ENCODE data around the gene NHSL1. TPM values are rescaled to one million over a fixed set of nuclear protein-coding genes. Genes with fewer than 3 reads are reported as not detected.

NHSL1 gene
- total and polyA plus RNA-seq, 9 of the 15 experiments (the other 6 are each of a cell fraction or from before 2014, with no cell fraction given), result 0.09 to 0.20 TPM; not detected in 7

DNA sequence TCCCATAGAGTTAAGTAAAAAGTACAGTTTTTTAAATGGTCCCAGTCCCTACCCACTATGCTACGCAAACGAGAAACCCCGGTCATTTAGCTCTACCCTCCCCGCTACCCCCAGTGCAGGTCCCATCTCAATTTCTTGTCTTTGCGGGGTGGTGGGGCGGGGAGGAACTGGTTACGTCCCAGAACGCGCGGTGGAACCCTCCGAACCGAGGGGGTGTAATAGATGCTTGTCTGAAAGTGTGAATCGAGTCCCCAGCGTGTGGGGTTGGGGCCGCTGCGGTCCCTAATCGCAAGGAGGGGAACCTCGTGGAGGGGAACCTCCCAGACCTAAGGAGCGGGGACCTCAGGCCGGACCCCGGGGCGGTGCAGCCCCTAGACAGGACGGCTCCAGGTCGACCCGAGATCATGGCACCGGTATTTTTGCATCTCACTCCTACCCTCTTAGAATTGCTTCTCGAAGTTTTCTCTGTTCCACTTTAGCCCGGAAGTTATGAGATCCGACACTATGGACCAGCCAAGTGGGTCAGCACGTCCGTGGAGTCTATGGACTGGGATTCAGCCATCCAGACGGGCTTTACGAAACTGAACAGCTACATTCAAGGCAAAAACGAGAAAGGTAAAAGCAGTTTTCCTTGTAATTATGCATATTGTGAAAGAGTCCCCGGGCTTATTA lies 94.5 kb downstream of the NHSL1 start (continued):
- TF ChIP-seq, protein P1, sequence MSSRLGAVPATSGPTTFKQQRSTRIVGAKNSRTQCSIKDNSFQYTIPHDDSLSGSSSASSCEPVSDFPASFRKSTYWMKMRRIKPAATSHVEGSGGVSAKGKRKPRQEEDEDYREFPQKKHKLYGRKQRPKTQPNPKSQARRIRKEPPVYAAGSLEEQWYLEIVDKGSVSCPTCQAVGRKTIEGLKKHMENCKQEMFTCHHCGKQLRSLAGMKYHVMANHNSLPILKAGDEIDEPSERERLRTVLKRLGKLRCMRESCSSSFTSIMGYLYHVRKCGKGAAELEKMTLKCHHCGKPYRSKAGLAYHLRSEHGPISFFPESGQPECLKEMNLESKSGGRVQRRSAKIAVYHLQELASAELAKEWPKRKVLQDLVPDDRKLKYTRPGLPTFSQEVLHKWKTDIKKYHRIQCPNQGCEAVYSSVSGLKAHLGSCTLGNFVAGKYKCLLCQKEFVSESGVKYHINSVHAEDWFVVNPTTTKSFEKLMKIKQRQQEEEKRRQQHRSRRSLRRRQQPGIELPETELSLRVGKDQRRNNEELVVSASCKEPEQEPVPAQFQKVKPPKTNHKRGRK (tag; IDR thresholded peaks at IDR 0.05), result no peak
- TF ChIP-seq NCOR1 (IDR thresholded peaks at IDR 0.05) (no peak), MCM2 (IDR thresholded peaks at IDR 0.05; ENCODE audit: low read depth) (no peak), ETV6 (IDR thresholded peaks at IDR 0.05; ENCODE audit: borderline replicate concordance in 1 of 2, low read depth in 2 of 2, low read length in 1 of 2) (no peak), ETV6 (CRISPR knock-in tag; IDR thresholded peaks at IDR 0.05; ENCODE audit: borderline replicate concordance) (peak; percentile 66; the same call in 1 of the 2 replicates), PURB (CRISPR knock-in tag; IDR thresholded peaks at IDR 0.05; ENCODE audit: low read depth) (no peak), ASH1L (IDR thresholded peaks at IDR 0.05; ENCODE audit: borderline replicate concordance, low read depth, partially characterized antibody) (no peak), PTRF (tag; IDR thresholded peaks at IDR 0.05) (no peak), NFXL1 (CRISPR knock-in tag; IDR thresholded peaks at IDR 0.05) (no peak), ZNF699 (CRISPR knock-in tag; IDR thresholded peaks at IDR 0.05; ENCODE audit: insufficient replicate concordance) (no peak), ZFP30 (CRISPR knock-in tag; IDR thresholded peaks at IDR 0.05; ENCODE audit: borderline replicate concordance) (no peak), ZBTB1 (CRISPR knock-in tag; IDR thresholded peaks at IDR 0.05; ENCODE audit: borderline replicate concordance, low read depth) (no peak), NRF1 (conservative IDR thresholded peaks at IDR 0.05 in 1 of 2, IDR thresholded peaks at IDR 0.05 in 1 of 2) (no peak), ZKSCAN1 (IDR thresholded peaks at IDR 0.05; ENCODE audit: low read depth, low read length) (no peak)
- TF ChIP-seq, protein P2, sequence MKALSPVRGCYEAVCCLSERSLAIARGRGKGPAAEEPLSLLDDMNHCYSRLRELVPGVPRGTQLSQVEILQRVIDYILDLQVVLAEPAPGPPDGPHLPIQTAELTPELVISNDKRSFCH (CRISPR knock-in tag; IDR thresholded peaks at IDR 0.05), result no peak
- TF ChIP-seq, protein P2 (tag; IDR thresholded peaks at IDR 0.05), result no peak
- TF ChIP-seq, protein P3, sequence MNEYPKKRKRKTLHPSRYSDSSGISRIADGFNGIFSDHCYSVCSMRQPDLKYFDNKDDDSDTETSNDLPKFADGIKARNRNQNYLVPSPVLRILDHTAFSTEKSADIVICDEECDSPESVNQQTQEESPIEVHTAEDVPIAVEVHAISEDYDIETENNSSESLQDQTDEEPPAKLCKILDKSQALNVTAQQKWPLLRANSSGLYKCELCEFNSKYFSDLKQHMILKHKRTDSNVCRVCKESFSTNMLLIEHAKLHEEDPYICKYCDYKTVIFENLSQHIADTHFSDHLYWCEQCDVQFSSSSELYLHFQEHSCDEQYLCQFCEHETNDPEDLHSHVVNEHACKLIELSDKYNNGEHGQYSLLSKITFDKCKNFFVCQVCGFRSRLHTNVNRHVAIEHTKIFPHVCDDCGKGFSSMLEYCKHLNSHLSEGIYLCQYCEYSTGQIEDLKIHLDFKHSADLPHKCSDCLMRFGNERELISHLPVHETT (CRISPR knock-in tag; conservative IDR thresholded peaks at IDR 0.05 in 1 of 2, IDR thresholded peaks at IDR 0.05 in 1 of 2), result no peak
- TF ChIP-seq, protein P4, sequence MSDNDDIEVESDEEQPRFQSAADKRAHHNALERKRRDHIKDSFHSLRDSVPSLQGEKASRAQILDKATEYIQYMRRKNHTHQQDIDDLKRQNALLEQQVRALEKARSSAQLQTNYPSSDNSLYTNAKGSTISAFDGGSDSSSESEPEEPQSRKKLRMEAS (CRISPR knock-in tag; IDR thresholded peaks at IDR 0.05), result peak; percentile 48; the same call in 1 of the 2 replicates
- TF ChIP-seq, protein P5, sequence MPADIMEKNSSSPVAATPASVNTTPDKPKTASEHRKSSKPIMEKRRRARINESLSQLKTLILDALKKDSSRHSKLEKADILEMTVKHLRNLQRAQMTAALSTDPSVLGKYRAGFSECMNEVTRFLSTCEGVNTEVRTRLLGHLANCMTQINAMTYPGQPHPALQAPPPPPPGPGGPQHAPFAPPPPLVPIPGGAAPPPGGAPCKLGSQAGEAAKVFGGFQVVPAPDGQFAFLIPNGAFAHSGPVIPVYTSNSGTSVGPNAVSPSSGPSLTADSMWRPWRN (IDR thresholded peaks at IDR 0.05; ENCODE audit: low read depth), result no peak
- TF ChIP-seq, protein P6, sequence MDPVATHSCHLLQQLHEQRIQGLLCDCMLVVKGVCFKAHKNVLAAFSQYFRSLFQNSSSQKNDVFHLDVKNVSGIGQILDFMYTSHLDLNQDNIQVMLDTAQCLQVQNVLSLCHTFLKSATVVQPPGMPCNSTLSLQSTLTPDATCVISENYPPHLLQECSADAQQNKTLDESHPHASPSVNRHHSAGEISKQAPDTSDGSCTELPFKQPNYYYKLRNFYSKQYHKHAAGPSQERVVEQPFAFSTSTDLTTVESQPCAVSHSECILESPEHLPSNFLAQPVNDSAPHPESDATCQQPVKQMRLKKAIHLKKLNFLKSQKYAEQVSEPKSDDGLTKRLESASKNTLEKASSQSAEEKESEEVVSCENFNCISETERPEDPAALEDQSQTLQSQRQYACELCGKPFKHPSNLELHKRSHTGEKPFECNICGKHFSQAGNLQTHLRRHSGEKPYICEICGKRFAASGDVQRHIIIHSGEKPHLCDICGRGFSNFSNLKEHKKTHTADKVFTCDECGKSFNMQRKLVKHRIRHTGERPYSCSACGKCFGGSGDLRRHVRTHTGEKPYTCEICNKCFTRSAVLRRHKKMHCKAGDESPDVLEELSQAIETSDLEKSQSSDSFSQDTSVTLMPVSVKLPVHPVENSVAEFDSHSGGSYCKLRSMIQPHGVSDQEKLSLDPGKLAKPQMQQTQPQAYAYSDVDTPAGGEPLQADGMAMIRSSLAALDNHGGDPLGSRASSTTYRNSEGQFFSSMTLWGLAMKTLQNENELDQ (CRISPR knock-in tag; IDR thresholded peaks at IDR 0.05; ENCODE audit: borderline replicate concordance), result no peak

Measured in K562 (cell line).